Measurements from ENCODE around the gene PIK3AP1. TPM values are rescaled to one million over a fixed set of nuclear protein-coding genes. Genes with fewer than 3 reads are reported as not detected.

Gene PIK3AP1
- total RNA-seq, 1 donor from 2014 or later, result 5.9 TPM

DNA sequence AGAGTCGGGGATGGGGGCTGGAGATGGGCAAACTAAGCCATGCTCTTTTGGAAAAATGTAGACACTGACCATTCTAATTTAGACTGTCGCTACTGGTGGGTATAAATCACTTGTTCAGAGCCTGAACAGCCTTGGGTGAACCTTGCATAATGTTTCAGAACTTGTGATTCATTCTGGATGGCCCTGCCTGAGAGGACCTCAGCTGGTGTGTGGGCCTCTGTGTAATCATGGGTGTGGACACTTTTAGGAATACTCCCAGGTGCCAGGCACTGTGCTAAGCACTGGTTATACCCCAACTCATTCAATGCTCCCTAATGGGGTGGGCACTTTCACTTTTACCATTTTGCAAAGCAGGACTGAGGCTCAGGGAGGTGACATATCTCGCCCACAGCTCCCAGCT, 106.7 kb downstream of the PIK3AP1 start:
- Histone ChIP-seq H3K27ac (no peak overlapping the region), H3K9me3 (no peaks in the 10 kb centered on the region), H3K36me3 (no peaks in the 10 kb centered on the region)

DNA sequence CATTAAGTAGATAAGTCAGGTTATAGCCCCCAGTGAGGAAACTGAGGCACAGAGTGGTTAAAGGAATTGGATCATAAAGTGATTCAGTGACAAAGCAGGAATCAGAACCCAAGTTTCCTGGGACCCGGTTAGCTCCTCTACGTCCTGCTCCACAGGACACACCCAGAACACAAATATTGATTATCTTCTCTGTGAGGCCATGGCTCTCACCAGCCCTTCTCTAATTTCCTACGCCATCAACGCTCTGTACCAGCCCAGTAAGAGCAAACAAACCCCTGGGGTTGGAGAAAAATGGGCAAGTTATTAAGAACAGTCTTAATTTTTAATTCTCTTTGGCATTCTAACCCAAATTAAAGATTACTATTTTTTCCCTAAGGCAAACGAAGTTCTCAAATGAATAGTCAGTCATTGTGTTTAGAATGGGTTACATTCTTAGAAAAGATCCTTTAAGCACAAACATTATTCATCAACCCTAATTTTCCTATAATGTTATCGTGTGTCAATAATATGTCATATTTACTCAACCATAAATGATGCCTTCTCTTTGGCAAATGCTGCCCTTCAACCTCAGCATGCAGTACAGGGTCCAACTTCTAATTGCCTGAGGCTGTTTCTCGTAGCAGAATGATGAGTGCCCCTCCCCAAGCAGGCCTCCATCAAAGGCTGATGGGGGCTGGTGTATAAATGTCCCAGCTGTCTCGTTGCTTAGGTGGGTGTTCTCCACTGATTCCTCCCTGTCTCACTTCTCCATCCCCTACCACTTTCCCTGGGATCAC, 108.1 kb downstream of the PIK3AP1 start:
- Histone ChIP-seq H3K4me1 (peaks cover 0 to under 1% of the 10 kb centered on the region in 2 donors), H3K36me3 (no peaks in the 10 kb centered on the region), H3K27ac (no peak overlapping the region), H3K4me3 (no peak overlapping the region), H3K9me3 (no peaks in the 10 kb centered on the region), H3K27me3 (no peaks in the 10 kb centered on the region)
- DNase-seq (ENCODE audit: low spot score in 2 of 2), result no peak
- TF ChIP-seq, protein P1, sequence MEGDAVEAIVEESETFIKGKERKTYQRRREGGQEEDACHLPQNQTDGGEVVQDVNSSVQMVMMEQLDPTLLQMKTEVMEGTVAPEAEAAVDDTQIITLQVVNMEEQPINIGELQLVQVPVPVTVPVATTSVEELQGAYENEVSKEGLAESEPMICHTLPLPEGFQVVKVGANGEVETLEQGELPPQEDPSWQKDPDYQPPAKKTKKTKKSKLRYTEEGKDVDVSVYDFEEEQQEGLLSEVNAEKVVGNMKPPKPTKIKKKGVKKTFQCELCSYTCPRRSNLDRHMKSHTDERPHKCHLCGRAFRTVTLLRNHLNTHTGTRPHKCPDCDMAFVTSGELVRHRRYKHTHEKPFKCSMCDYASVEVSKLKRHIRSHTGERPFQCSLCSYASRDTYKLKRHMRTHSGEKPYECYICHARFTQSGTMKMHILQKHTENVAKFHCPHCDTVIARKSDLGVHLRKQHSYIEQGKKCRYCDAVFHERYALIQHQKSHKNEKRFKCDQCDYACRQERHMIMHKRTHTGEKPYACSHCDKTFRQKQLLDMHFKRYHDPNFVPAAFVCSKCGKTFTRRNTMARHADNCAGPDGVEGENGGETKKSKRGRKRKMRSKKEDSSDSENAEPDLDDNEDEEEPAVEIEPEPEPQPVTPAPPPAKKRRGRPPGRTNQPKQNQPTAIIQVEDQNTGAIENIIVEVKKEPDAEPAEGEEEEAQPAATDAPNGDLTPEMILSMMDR (IDR thresholded peaks at IDR 0.05), result no peak
- intact Hi-C loops (cut with DNase I), result no loop called here

More for the DNA sequence above, 106.7 kb downstream of the PIK3AP1 start:
- H3K4me3 ChIP-seq, result no peak overlapping the region
- H3K27me3 ChIP-seq, result no peaks in the 10 kb centered on the region
- no peak for DNase-seq (ENCODE audit: low spot score in 2 of 2)
- TF ChIP-seq, protein P1 (IDR thresholded peaks at IDR 0.05), result no peak
- intact Hi-C loops (cut with DNase I), result no loop called here
- peaks cover 0 to 1% of the 10 kb centered on the region in 2 donors for H3K4me1 ChIP-seq

DNA sequence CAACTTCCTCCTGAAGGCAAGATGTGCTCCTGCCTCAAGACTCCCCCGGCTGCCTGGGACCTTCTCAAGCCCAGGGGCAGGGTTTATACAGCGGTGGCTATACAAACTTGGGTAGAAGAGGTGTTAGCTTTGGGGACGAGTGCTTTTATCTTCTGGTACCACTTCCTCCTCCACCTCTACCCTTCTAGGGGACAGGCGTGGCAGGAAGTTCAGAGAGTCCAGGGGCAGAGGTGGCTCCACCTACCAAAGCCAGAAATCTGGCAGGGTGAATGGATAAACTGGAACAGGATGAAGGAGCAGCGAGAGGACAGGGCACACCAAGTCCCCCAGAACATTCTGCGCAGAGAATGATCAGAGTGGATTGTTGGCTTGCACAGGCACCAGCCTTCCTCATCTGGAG, 109.5 kb downstream of the PIK3AP1 start:
- no peaks in the 10 kb centered on the region for H3K27me3 ChIP-seq

DNA sequence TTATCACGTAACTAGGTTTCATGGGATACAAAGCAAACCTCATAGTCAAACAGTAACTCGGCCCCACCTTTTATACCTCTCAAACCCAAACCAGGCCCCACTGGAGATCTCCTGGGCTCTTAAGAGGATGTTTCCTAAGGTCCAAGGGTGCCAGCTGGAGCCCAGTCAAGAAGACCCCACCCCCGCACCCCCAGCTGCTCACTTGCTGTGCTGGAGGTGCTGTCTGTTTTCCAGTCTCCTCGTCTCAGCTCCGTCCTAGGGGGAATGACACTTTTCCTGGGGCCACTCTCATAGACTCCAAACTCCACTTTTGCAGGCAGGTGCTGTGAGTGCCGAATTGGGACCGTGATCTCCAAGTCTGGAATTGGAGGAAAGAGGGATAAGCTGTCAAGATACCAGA, 110.8 kb downstream of the PIK3AP1 start:
- no peak overlapping the region for H3K27ac ChIP-seq
- TF ChIP-seq, protein P1 (IDR thresholded peaks at IDR 0.05), result no peak
- no peak overlapping the region for H3K4me3 ChIP-seq
- H3K9me3 ChIP-seq, result no peaks in the 10 kb centered on the region
- intact Hi-C loops (cut with DNase I), result no loop called here
- H3K27me3 ChIP-seq, result no peaks in the 10 kb centered on the region
- peaks cover 0 to 5% of the 10 kb centered on the region in 2 donors for H3K4me1 ChIP-seq
- H3K36me3 ChIP-seq, result no peaks in the 10 kb centered on the region
- no peak for DNase-seq (ENCODE audit: low spot score in 2 of 2)

More for the DNA sequence above, 109.5 kb downstream of the PIK3AP1 start:
- TF ChIP-seq, protein P1 (IDR thresholded peaks at IDR 0.05), result no peak
- Histone ChIP-seq H3K36me3 (no peaks in the 10 kb centered on the region), H3K4me1 (peaks cover 0 to 5% of the 10 kb centered on the region in 2 donors), H3K27ac (no peak overlapping the region), H3K4me3 (no peak overlapping the region), H3K9me3 (no peaks in the 10 kb centered on the region)
- intact Hi-C loops (cut with DNase I), result no loop called here
- DNase-seq (ENCODE audit: low spot score in 2 of 2), result no peak

DNA sequence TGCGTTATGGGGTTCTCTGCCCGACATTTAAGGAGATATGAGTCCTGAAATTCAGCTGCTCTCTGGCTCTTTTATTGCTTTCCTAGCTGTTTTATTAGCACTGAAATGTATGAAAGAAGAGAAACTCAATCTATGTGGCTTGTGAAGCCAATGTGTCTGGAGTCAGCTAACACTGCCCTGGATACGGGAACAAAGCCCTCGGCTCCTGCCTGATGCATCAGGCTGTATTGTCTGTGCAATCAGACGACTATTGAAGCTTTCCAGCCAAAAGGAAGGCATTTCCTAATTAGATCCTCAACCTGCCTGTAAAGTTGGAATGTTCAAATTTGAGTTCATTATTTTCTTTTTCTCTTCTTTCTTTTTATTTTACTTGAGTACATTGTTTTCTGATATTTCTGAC, 111.5 kb downstream of the PIK3AP1 start:
- peaks cover 0 to 5% of the 10 kb centered on the region in 2 donors for H3K4me1 ChIP-seq
- H3K9me3 ChIP-seq, result no peaks in the 10 kb centered on the region
- TF ChIP-seq, protein P1 (IDR thresholded peaks at IDR 0.05), result no peak
- H3K27ac ChIP-seq, result no peak overlapping the region
- DNase-seq (ENCODE audit: low spot score in 2 of 2), result no peak
- intact Hi-C loops (cut with DNase I), result no loop called here
- no peak overlapping the region for H3K4me3 ChIP-seq
- H3K27me3 ChIP-seq, result no peaks in the 10 kb centered on the region
- H3K36me3 ChIP-seq, result no peaks in the 10 kb centered on the region
